Dermis blood vessel endothelial cell (primary cell): ENCODE measurements around the gene PGAP2. TPM values are rescaled to one million over a fixed set of nuclear protein-coding genes. Genes with fewer than 3 reads are reported as not detected.
"Not testable (repeated sequence)": the region's sequence is repeated elsewhere in the genome, so short reads cannot be mapped to it uniquely, and the experiment has no call there.

Source experiments
- DNase-seq: peaks from one replicate; pipeline ENCODE4 v3.0.0; 2010
- total RNA-seq: library from RNA; depleted of rRNA; stranded (reverse); fragments of >200 nt; gene quantifications from 2 replicates; pipeline ENCODE4 v1.2.3, GENCODE V29; 2014

The PGAP2 gene
- 7.3 and 10.2 TPM in 2 replicates for total RNA-seq

- peak; percentile 73 for DNase-seq
Measured at GRCh38 chr11:3807909-3808860, at the start of gene PGAP2. PGAP2 (plus strand) TSS chr11:3808560; CDS start chr11:3811260, 2,700 bp downstream.

GRCh38 chr11:3764266-3764665 lies 44.1 kb upstream of the PGAP2 start:
- no peak for DNase-seq

- not testable (repeated sequence) for DNase-seq
Measured at GRCh38 chr11:3766836-3767235, 41.5 kb upstream of the PGAP2 start.

GRCh38 chr11:3767536-3767935 lies 40.8 kb upstream of the PGAP2 start:
- no peak for DNase-seq

- DNase-seq = no peak
Measured at GRCh38 chr11:3773180-3773579, 35.2 kb upstream of the PGAP2 start.

- no peak for DNase-seq
Measured at GRCh38 chr11:3775736-3776406, 32.5 kb upstream of the PGAP2 start.

GRCh38 chr11:3781423-3781822 lies 26.9 kb upstream of the PGAP2 start:
- no peak for DNase-seq

- DNase-seq = no peak
Measured at GRCh38 chr11:3782963-3783362, 25.4 kb upstream of the PGAP2 start.

GRCh38 chr11:3783611-3784010 lies 24.7 kb upstream of the PGAP2 start:
- DNase-seq = no peak

GRCh38 chr11:3786781-3787428 lies 21.5 kb upstream of the PGAP2 start:
- peak; percentile 23 for DNase-seq

- not testable (repeated sequence) for DNase-seq
Measured at GRCh38 chr11:3794387-3794786, 14.0 kb upstream of the PGAP2 start.

- no peak for DNase-seq
Measured at GRCh38 chr11:3795131-3796001, 13.0 kb upstream of the PGAP2 start.

GRCh38 chr11:3796002-3796311 lies 12.4 kb upstream of the PGAP2 start:
- DNase-seq = no peak

- peak; percentile 23 for DNase-seq
Measured at GRCh38 chr11:3796346-3796745, 12.0 kb upstream of the PGAP2 start.

GRCh38 chr11:3796801-3797328 lies 11.5 kb upstream of the PGAP2 start:
- no peak for DNase-seq

- peak; percentile 100 for DNase-seq
Measured at GRCh38 chr11:3797329-3798090, 10.8 kb upstream of the PGAP2 start, which contains the start of gene NUP98. NUP98 (minus strand) TSS chr11:3797554; CDS start chr11:3782117, 15,437 bp downstream.

- DNase-seq = no peak
Measured at GRCh38 chr11:3799143-3799542, 9.2 kb upstream of the PGAP2 start.

GRCh38 chr11:3799873-3800272 lies 8.5 kb upstream of the PGAP2 start:
- no peak for DNase-seq

GRCh38 chr11:3802011-3802790 lies 6.2 kb upstream of the PGAP2 start:
- no peak for DNase-seq

- peak; percentile 21 for DNase-seq
Measured at GRCh38 chr11:3803726-3804495, 4.4 kb upstream of the PGAP2 start.
